ENCODE data around the gene APRT. TPM values are rescaled to one million over a fixed set of nuclear protein-coding genes. Genes with fewer than 3 reads are reported as not detected.

Gene APRT
- total RNA-seq, 4 donors from 2014 or later, result 32.5 to 82.2 (median 56.3) TPM

DNA sequence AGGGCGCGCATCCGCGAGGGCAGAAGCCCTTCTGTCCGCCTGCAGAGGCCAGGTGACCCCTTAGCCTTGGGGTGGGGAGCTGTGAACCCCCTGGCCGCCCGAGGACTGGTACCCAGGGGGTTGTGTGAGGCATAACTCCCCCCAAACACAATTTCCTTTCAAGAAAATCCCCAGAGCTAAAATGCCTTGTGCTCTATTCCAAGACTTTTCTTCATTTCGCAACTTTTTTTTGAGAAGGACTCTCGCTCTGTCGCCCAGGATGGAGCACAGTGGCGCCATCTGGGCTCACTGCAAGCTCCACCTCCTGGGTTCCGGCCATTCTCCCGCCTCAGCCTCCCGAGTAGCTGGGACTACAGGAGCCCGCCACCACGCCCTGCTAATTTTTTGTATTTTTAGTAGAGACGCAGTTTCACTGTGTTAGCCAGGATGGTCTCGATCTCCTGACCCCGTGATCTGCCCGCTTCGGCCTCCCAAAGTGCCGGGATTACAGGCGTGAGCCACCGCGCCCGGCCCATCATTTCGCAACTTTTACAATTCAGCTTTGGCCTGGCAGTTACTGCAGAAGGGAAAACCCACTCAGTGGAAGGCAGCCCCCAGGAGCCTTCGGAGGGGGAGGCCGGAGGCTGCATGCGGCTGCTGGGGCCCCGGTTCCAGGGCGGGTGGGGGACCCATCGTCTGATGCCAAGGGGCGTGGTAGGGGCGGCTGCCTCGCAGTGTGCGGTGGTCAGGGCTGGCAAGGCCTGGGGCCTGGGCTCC, 963 bp upstream of the APRT start:
- TF ChIP-seq CTCF (IDR thresholded peaks at IDR 0.05) (peak in 2 of 4 experiments; percentile 2 to 4), POLR2A (IDR thresholded peaks at IDR 0.05) (no peak)
- intact Hi-C loops (cut with DNase I; ENCODE audit: low total_unique reads), result no loop called here
- Histone ChIP-seq H3K27me3 (no peaks in the 10 kb centered on the region), H3K9me3 (no peaks in the 10 kb centered on the region), H3K27ac (peak overlapping the region; percentile 90 to 95), H3K4me1 (peaks cover 0 to 18% of the 10 kb centered on the region in 2 donors), H3K4me3 (peak overlapping the region; percentile 60 to 66), H3K36me3 (no peaks in the 10 kb centered on the region)
- DNase-seq, result peak; percentile 54 to 73

GRCh38 chr16:88810912-88811768, 588 bp downstream of the APRT start:
- no peaks in the 10 kb centered on the region for H3K36me3 ChIP-seq
- peaks cover 0 to 18% of the 10 kb centered on the region in 2 donors for H3K4me1 ChIP-seq
- H3K9me3 ChIP-seq, result no peaks in the 10 kb centered on the region
- H3K27me3 ChIP-seq, result no peaks in the 10 kb centered on the region
- TF ChIP-seq CTCF (IDR thresholded peaks at IDR 0.05), result no peak
- peak in 1 of 2 donors; percentile 79 for TF ChIP-seq POLR2A (IDR thresholded peaks at IDR 0.05)
- intact Hi-C loops (cut with DNase I; ENCODE audit: low total_unique reads), result no loop called here
- H3K27ac ChIP-seq, result peak overlapping the region; percentile 90 to 95
- peak overlapping the region; percentile 60 to 66 for H3K4me3 ChIP-seq
- DNase-seq, result peak; percentile 71 to 81

GRCh38 chr16:88810166-88810911, 1.4 kb downstream of the APRT start:
- no peaks in the 10 kb centered on the region for H3K36me3 ChIP-seq
- intact Hi-C loops (cut with DNase I; ENCODE audit: low total_unique reads), result no loop called here
- no peaks in the 10 kb centered on the region for H3K27me3 ChIP-seq
- peak overlapping the region; percentile 60 to 66 for H3K4me3 ChIP-seq
- H3K9me3 ChIP-seq, result no peaks in the 10 kb centered on the region
- no peak for DNase-seq
- peaks cover 0 to 18% of the 10 kb centered on the region in 2 donors for H3K4me1 ChIP-seq
- no peak for TF ChIP-seq CTCF (IDR thresholded peaks at IDR 0.05)
- TF ChIP-seq POLR2A (IDR thresholded peaks at IDR 0.05), result no peak
- H3K27ac ChIP-seq, result peak overlapping the region; percentile 90 to 95

GRCh38 chr16:88809676-88810165, 2.0 kb downstream of the APRT start:
- no peak for DNase-seq
- intact Hi-C loops (cut with DNase I; ENCODE audit: low total_unique reads), result no loop called here
- no peak overlapping the region for H3K4me3 ChIP-seq
- H3K36me3 ChIP-seq, result no peaks in the 10 kb centered on the region
- H3K27ac ChIP-seq, result no peak overlapping the region
- H3K27me3 ChIP-seq, result no peaks in the 10 kb centered on the region
- TF ChIP-seq CTCF (IDR thresholded peaks at IDR 0.05), result no peak
- H3K9me3 ChIP-seq, result no peaks in the 10 kb centered on the region
- H3K4me1 ChIP-seq, result peaks cover 0 to 18% of the 10 kb centered on the region in 2 donors

Data from uterus (tissue), 4 donors.